SK-N-MC (cell line): ENCODE results near the gene AMH.

Experiments
- DNase-seq: peaks from one replicate; pipeline ENCODE4 v3.0.0-alpha.2; 2011; ENCODE audit warnings: low read depth, low spot score
- H3K27ac ChIP-seq: fragments of 200-600 bp; sonication (generic); 2 replicates; pipeline ENCODE4 v1.5.1; 2016; ENCODE audit warnings: mixed run types
- H3K36me3 ChIP-seq: fragments of 200-600 bp; sonication (generic); 2 replicates; pipeline ENCODE4 v1.6.1; 2017; ENCODE audit warnings: antibody characterized with exemption, low read length, mixed read lengths; ENCODE audit not compliant: insufficient read depth
- H3K4me3 ChIP-seq: fragments of 200-600 bp; sonication (generic); 2 replicates; pipeline ENCODE4 v1.5.1; 2016
- H3K9ac ChIP-seq: fragments of 200-600 bp; sonication (generic); 2 replicates; pipeline ENCODE4 v1.8.0; 2017; ENCODE audit warnings: mixed run types, mixed read lengths; ENCODE audit not compliant: insufficient read length
- H3K9me3 ChIP-seq: fragments of 200-600 bp; sonication (generic); 2 replicates; pipeline ENCODE4 v1.6.1; 2017; ENCODE audit warnings: low read depth, mild to moderate bottlenecking, antibody characterized with exemption, low read length, moderate library complexity, mixed read lengths
- EZH2 ChIP-seq: fragments of 200-600 bp; sonication (generic); IDR thresholded peaks from one replicate; pipeline ENCODE4 v1.6.1; 2017; ENCODE audit warnings: antibody characterized with exemption
- FOXP2 ChIP-seq: optimal IDR thresholded peaks from 2 replicates; pipeline ENCODE3; 2011; ENCODE audit warnings: mild to moderate bottlenecking, moderate library complexity; ENCODE audit not compliant: insufficient read depth; ENCODE audit errors: extremely low read length, control extremely low read depth
- POLR2AphosphoS5 ChIP-seq: IDR thresholded peaks from 2 replicates; pipeline ENCODE4 v1.6.1; 2012; ENCODE audit warnings: mild to moderate bottlenecking, low read depth, low read length, borderline replicate concordance

AMH gene

DNA sequence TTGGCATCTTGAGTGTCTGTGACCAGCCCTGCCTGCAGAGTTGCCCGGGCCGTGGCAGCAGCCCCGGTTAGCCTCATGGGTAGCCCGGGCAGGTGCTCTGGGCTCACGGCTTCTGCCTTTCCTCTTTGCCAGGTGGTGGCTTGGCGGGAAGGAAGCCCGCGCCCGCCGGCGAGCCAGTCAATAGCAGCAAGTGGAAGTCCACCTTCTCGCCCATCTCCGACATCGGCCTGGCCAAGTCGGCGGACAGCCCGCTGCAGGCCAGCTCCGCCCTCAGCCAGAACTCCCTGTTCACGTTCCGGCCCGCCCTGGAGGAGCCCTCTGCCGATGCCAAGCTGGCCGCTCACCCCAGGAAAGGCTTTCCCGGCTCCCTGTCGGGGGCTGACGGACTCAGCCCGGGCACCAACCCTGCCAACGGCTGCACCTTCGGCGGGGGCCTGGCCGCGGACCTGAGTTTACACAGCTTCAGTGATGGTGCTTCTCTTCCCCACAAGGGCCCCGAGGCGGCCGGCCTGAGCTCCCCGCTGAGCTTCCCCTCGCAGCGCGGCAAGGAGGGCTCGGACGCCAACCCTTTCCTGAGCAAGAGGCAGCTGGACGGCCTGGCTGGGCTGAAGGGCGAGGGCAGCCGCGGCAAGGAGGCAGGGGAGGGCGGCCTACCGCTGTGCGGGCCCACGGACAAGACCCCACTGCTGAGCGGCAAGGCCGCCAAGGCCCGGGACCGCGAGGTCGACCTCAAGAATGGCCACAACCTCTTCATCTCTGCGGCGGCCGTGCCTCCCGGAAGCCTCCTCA lies 22.9 kb upstream of the AMH start:
- Histone ChIP-seq H3K4me3 (no peak overlapping the region), H3K36me3 (peaks cover 31% of the 10 kb centered on the region; the same call in 1 of the 2 replicates), H3K27ac (no peak overlapping the region)

DNA sequence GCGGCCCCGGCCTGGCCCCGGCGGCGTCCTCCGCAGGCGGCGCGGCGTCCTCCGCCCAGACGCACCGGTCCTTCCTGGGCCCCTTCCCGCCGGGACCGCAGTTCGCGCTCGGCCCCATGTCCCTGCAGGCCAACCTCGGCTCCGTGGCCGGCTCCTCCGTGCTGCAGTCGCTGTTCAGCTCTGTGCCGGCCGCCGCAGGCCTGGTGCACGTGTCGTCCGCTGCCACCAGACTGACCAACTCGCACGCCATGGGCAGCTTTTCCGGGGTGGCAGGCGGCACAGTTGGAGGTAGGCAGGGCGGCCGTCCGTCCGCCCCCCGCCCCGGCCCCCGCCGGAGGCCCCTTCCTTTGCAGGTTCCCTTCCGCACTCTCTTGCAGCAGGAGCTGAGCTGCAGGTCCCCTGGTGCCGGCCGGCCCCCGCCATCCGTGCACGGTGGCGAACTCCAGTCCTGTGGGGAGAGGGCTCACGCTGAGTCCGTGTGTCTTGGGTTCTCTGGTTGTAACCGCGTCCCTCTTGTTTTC lies 22.2 kb upstream of the AMH start:
- H3K4me3 ChIP-seq, result no peak overlapping the region
- H3K9me3 ChIP-seq, result no peaks in the 10 kb centered on the region
- no peak overlapping the region for H3K9ac ChIP-seq
- peaks cover 31% of the 10 kb centered on the region; the same call in 1 of the 2 replicates for H3K36me3 ChIP-seq
- H3K27ac ChIP-seq, result no peak overlapping the region
- no peak for DNase-seq
- TF ChIP-seq FOXP2 (no peak), POLR2AphosphoS5 (no peak), EZH2 (no peak)

More for the DNA sequence above, 22.9 kb upstream of the AMH start:
- no peak overlapping the region for H3K9ac ChIP-seq
- TF ChIP-seq EZH2, result no peak
- no peak for TF ChIP-seq FOXP2
- TF ChIP-seq POLR2AphosphoS5, result no peak
- H3K9me3 ChIP-seq, result no peaks in the 10 kb centered on the region
- no peak for DNase-seq

DNA sequence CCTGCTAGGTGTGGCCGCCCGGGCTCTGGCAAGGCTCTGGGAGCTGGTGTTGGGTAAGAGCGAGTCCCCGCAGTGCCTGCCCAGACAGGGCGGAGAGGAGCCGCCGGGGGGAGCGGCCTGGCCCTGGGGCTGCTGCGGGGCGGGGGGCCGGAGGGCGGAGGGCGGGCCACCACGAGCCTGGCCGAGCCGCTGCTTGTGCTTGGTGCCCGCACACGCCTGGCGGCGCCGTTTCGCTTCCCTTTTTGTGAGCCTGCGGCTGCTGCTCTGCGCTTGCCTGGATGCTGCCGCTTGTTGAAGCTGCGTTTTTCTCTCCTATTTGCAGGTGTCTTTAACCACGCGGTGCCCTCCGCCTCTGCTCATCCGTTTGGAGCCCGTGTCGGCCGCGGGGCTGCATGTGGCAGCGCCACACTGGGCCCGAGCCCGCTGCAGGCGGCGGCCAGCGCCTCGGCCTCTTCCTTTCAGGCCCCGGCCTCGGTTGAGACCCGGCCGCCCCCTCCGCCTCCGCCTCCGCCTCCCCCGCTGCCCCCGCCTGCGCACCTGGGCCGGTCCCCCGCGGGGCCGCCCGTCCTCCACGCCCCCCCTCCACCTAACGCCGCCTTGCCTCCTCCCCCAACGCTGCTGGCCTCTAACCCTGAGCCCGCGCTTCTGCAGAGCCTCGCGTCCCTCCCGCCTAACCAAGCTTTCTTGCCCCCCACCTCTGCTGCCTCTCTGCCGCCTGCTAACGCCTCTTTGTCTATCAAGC lies 21.5 kb upstream of the AMH start:
- Histone ChIP-seq H3K36me3 (peaks cover 31% of the 10 kb centered on the region; the same call in 1 of the 2 replicates), H3K9me3 (no peaks in the 10 kb centered on the region), H3K4me3 (no peak overlapping the region), H3K9ac (no peak overlapping the region), H3K27ac (no peak overlapping the region)
- TF ChIP-seq FOXP2, result no peak
- TF ChIP-seq POLR2AphosphoS5, result no peak
- TF ChIP-seq EZH2, result no peak
- no peak for DNase-seq

DNA sequence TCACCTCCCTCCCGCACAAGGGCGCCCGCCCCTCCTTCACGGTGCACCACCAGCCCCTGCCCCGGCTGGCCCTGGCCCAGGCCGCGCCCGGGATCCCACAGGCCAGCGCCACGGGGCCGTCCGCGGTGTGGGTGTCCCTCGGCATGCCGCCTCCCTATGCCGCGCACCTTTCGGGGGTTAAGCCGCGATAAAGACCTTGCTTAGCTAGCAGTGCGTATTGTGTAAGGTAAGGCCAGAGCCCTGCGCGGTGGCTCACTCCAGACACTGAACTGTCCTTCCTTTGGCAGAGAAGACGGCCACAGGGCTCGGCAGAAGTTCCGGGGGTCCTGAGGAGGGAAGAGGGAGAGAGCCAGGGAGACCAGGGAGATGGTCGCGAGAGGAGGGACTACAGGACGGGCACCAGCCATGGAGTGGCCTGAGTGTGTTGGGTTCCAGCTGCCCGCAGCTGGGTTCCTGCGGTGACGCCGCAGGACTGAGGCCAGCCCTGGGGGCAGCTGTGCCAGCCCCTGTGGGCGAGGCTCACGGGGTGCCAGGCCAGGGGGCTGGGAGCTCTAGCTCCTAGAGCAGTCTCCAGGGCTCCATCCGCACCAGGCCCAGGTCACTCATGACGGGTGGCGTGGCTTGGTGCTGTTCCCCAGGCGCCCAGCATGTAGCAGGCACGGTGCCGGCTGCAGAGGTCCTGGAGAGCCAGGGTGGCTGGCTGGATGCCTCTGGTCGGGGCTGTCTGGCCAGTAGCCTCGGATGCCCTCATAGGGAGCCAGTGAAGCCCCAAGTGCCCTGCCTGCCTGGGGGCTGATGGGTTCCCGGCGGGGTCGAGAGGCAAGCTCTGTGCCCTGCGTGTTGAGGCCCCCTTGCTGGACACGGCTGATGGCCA lies 20.7 kb upstream of the AMH start:
- Histone ChIP-seq H3K9ac (no peak overlapping the region), H3K27ac (no peak overlapping the region), H3K36me3 (peaks cover 32% of the 10 kb centered on the region; the same call in 1 of the 2 replicates), H3K4me3 (no peak overlapping the region), H3K9me3 (no peaks in the 10 kb centered on the region)
- TF ChIP-seq EZH2, result no peak
- TF ChIP-seq FOXP2, result no peak
- TF ChIP-seq POLR2AphosphoS5, result no peak
- no peak for DNase-seq

DNA sequence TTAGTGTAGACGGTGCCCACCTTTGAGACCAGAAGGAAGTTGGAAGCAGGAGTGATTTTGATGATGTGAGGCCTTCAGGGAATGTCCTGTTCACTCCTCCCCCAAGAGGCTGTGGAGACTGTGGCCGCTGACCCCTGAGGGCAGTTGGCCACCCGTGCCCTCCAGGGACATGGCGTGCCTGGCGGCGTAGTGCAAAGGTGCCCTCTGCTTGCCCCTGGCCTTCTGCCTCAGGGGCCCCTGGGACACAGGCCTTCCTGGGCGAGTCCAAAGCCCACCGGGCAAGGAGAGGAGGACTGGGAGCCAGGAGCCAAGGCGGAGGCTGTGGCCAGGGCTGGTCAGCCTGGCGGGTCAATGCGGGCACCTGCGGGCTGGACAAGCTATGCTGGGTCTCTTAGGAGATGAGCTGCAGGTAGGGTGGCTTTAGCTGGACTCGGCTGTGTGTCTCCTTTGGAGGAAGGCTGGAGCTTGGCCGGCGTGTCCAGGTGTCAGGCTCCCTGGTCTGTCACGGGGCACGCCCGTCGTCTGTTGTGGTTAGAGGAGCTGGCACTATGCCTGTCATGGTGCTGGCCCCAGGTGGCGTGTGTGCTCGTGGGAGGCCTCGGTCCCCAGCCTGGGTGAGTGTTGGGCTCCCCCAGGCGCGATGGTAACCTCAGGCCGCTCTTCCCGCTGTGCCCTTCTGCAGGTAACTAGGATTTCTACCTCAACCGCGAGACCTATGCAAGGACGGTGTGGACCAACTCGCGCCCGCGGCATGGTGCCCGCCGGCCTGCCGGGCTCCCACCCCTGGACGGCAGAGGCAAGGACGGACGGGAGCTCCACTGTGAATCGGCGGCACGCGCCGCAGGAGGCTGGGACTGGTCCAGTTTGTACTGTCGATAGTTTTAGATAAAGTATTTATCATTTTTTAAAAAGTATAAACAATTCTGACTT lies 19.8 kb upstream of the AMH start:
- Histone ChIP-seq H3K9me3 (no peaks in the 10 kb centered on the region), H3K4me3 (no peak overlapping the region), H3K9ac (no peak overlapping the region), H3K36me3 (peaks cover 32% of the 10 kb centered on the region; the same call in 1 of the 2 replicates), H3K27ac (no peak overlapping the region)
- no peak for DNase-seq
- TF ChIP-seq EZH2 (no peak), FOXP2 (no peak)

DNA sequence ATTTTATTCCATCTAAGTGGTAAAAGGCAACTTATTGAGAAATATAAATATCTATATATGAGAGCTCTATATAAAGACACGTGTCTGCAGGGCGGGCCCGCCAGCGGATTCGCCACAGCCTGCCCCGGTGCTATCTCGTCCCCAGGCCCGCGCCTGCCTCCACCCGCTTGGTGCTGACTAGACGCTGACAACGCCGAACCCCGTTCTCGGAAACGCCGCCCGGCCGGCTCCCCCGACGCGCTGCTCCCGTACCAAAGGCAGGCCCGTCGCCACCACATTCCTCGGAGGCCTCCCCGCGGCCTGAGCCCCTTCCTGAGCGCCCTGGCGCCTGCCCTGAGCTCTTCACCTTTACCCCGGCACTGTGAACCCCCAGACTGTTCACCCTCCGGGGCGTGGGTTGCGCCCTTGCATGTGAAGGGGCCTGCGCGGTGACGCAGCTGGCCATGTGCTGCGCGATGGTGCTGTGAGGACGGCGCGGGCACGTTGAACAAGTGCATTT lies 19.0 kb upstream of the AMH start:
- Histone ChIP-seq H3K27ac (0 out of 2 replicates have a peak overlapping the region, but pooled peaks have one; percentile 36), H3K4me3 (no peak overlapping the region), H3K9me3 (no peaks in the 10 kb centered on the region), H3K36me3 (peaks cover 28% of the 10 kb centered on the region; the same call in 1 of the 2 replicates), H3K9ac (no peak overlapping the region)
- no peak for DNase-seq
- TF ChIP-seq FOXP2 (no peak), EZH2 (no peak), POLR2AphosphoS5 (no peak; the same call in 1 of the 2 replicates)
